NCI-H446 treated with DMSO at 0.1 percent for 48 hours (cell line): Measurements from ENCODE around the gene MYLK4.

Experiments
- DNase-seq: peaks from one replicate; lab custom pipeline; 2025; lab: John Stamatoyannopoulos, UW

Gene MYLK4

GRCh38 chr6:2695454-2696095, 55.1 kb downstream of the MYLK4 start:
- peak; percentile 38 for DNase-seq

GRCh38 chr6:2693231-2693630, 57.5 kb downstream of the MYLK4 start:
- no peak for DNase-seq

- DNase-seq: no peak
Measured at GRCh38 chr6:2688401-2689064, 62.2 kb downstream of the MYLK4 start.

GRCh38 chr6:2687456-2687855, 63.3 kb downstream of the MYLK4 start:
- DNase-seq: no peak

- no peak for DNase-seq
Measured at GRCh38 chr6:2686515-2686914, 64.2 kb downstream of the MYLK4 start.

GRCh38 chr6:2684766-2685754, 65.7 kb downstream of the MYLK4 start:
- DNase-seq: no peak

- no peak for DNase-seq
Measured at GRCh38 chr6:2684103-2684749, 66.5 kb downstream of the MYLK4 start.

- DNase-seq: no peak
Measured at GRCh38 chr6:2680264-2680922, 70.3 kb downstream of the MYLK4 start.

- no peak for DNase-seq
Measured at GRCh38 chr6:2677080-2677593, 73.6 kb downstream of the MYLK4 start.

GRCh38 chr6:2676048-2676447, 74.7 kb downstream of the MYLK4 start:
- no peak for DNase-seq

- DNase-seq: no peak
Measured at GRCh38 chr6:2674857-2675256, 75.9 kb downstream of the MYLK4 start.

- no peak for DNase-seq
Measured at GRCh38 chr6:2669067-2669700, 81.5 kb downstream of the MYLK4 start.

GRCh38 chr6:2667617-2668016, 83.1 kb downstream of the MYLK4 start:
- DNase-seq: no peak

- DNase-seq: no peak
Measured at GRCh38 chr6:2666906-2667575, 83.7 kb downstream of the MYLK4 start.

- DNase-seq: no peak
Measured at GRCh38 chr6:2665146-2666070, 85.3 kb downstream of the MYLK4 start.

- DNase-seq: no peak
Measured at GRCh38 chr6:2663123-2663522, 87.6 kb downstream of the MYLK4 start.

GRCh38 chr6:2661651-2662050, 89.1 kb downstream of the MYLK4 start:
- DNase-seq: no peak

- no peak for DNase-seq
Measured at GRCh38 chr6:2659882-2660281, 90.8 kb downstream of the MYLK4 start.

- no peak for DNase-seq
Measured at GRCh38 chr6:2659381-2659780, 91.3 kb downstream of the MYLK4 start.
